ENCODE data around the gene CGB1.
A peak's percentile ranks its signal among the peaks of the same experiment; 100 is the strongest.
"Not testable (repeated sequence)": the region's sequence is repeated elsewhere in the genome, so short reads cannot be mapped to it uniquely, and the experiment has no call there.

The CGB1 gene

GRCh38 chr19:49020931-49021895, 15.5 kb downstream of the CGB1 start:
- DNase-seq (ENCODE audit: low read depth) = no peak

GRCh38 chr19:49020342-49020741, 16.4 kb downstream of the CGB1 start:
- DNase-seq (ENCODE audit: low read depth) = no peak

GRCh38 chr19:49019242-49019932, 17.3 kb downstream of the CGB1 start:
- peak; percentile 63 for DNase-seq (ENCODE audit: low read depth)

- not testable (repeated sequence) for DNase-seq (ENCODE audit: low read depth)
These were observed 18.1 kb downstream of the CGB1 start for GRCh38 chr19:49018388-49019241.

GRCh38 chr19:49017666-49018351, 18.9 kb downstream of the CGB1 start:
- DNase-seq (ENCODE audit: low read depth) = peak; percentile 55

- no peak for DNase-seq (ENCODE audit: low read depth)
These were observed 19.5 kb downstream of the CGB1 start, which contains the start of gene LHB for GRCh38 chr19:49017041-49017665. Gene LHB (minus strand): TSS chr19:49017091. CDS start chr19:49017081, 10 bp downstream.

GRCh38 chr19:49016067-49016839, 20.4 kb downstream of the CGB1 start:
- DNase-seq (ENCODE audit: low read depth) = no peak

- no peak for DNase-seq (ENCODE audit: low read depth)
These were observed 21.8 kb downstream of the CGB1 start for GRCh38 chr19:49014870-49015255.

- DNase-seq (ENCODE audit: low read depth) = no peak
These were observed 22.4 kb downstream of the CGB1 start for GRCh38 chr19:49014123-49014869.

- no peak for DNase-seq (ENCODE audit: low read depth)
These were observed 25.5 kb downstream of the CGB1 start for GRCh38 chr19:49011194-49011593.

- DNase-seq (ENCODE audit: low read depth) = no peak
These were observed 26.2 kb downstream of the CGB1 start for GRCh38 chr19:49010453-49010852.

GRCh38 chr19:49009828-49010227, 26.9 kb downstream of the CGB1 start:
- DNase-seq (ENCODE audit: low read depth) = no peak

- DNase-seq (ENCODE audit: low read depth) = no peak
These were observed 29.8 kb downstream of the CGB1 start for GRCh38 chr19:49006905-49007304.

GRCh38 chr19:49004964-49005614, 31.6 kb downstream of the CGB1 start:
- no peak for DNase-seq (ENCODE audit: low read depth)

- DNase-seq (ENCODE audit: low read depth) = no peak
These were observed 32.6 kb downstream of the CGB1 start for GRCh38 chr19:49004133-49004532.

GRCh38 chr19:48999481-49000325, 37.0 kb downstream of the CGB1 start:
- DNase-seq (ENCODE audit: low read depth) = peak; percentile 55

- DNase-seq (ENCODE audit: low read depth) = peak; percentile 36
These were observed 38.7 kb downstream of the CGB1 start for GRCh38 chr19:48997972-48998371.

- no peak for DNase-seq (ENCODE audit: low read depth)
These were observed 42.7 kb downstream of the CGB1 start for GRCh38 chr19:48994035-48994386.
